ENCODE measurements around the gene UBD. TPM values are rescaled to one million over a fixed set of nuclear protein-coding genes. Genes with fewer than 3 reads are reported as not detected.
A peak's percentile ranks its signal among the peaks of the same experiment; 100 is the strongest.

Gene UBD
- total RNA-seq (2021), result not detected in 2 replicates
- long read RNA-seq, result 0 reads

- no peak within 1 kb of the TSS for H3K23ac ChIP-seq (ENCODE audit: insufficient read length, low read depth, low read length)
- H3K27ac ChIP-seq (ENCODE audit: insufficient read length, low read depth, low read length), result no peak within 1 kb of the TSS
- no peak within 1 kb of the TSS for H4K8ac ChIP-seq (replicated peaks; ENCODE audit: insufficient read length, low read depth, low read length)
- H3K27me3 ChIP-seq (ENCODE audit: insufficient read depth, low read length), result peaks cover 15% of the 10 kb centered on the region
- Mint-ChIP-seq H3K36me3 (ENCODE audit: insufficient read depth in 1 of 3, low read depth in 3 of 3) (peaks cover 3 to 13% (median 4%) of the 10 kb centered on the region in 3 experiments; a peak in 4 of 7 replicates), H3K9me3 (peaks cover 2 to 9% of the 10 kb centered on the region in 2 experiments; a peak in 3 of 5 replicates), H3K4me3 (no peak within 1 kb of the TSS; a peak in 1 of 5 replicates), H3K4me1 (peaks cover 30 to 34% of the 10 kb centered on the region in 2 experiments), H3K27me3 (ENCODE audit: low read depth) (peaks cover 55% of the 10 kb centered on the region), H3K27ac (no peak within 1 kb of the TSS)
- H2AFZ ChIP-seq (ENCODE audit: low read length), result peak within 1 kb of the TSS; percentile 80
- no peak within 1 kb of the TSS for H2AK5ac ChIP-seq (ENCODE audit: insufficient read length, low read length)
- no peak within 1 kb of the TSS for H2BK120ac ChIP-seq (ENCODE audit: low read depth, low read length, poor library complexity, severe bottlenecking)
- H2BK5ac ChIP-seq (ENCODE audit: insufficient read length, low read length), result no peak within 1 kb of the TSS
- no peaks in the 10 kb centered on the region for H3K23me2 ChIP-seq (ENCODE audit: insufficient read length, low read depth, low read length, poor library complexity, severe bottlenecking)
- no peak within 1 kb of the TSS for H3K18ac ChIP-seq (ENCODE audit: insufficient read length, low read depth, low read length)
- peaks cover 7% of the 10 kb centered on the region; the same call in 1 of the 2 replicates for H3K4me1 ChIP-seq (ENCODE audit: insufficient read depth, low read length)
- no peak within 1 kb of the TSS for H4K5ac ChIP-seq (ENCODE audit: insufficient read length, low read depth, low read length)
- H3K4me2 ChIP-seq (ENCODE audit: insufficient read depth, insufficient read length, low read length), result no peak within 1 kb of the TSS
- H3K79me1 ChIP-seq (ENCODE audit: insufficient read depth, low read depth, low read length, poor library complexity, severe bottlenecking), result no peaks in the 10 kb centered on the region
- H2BK15ac ChIP-seq (ENCODE audit: low read depth, low read length), result no peak within 1 kb of the TSS
- H2BK12ac ChIP-seq (ENCODE audit: insufficient read length, low read depth, low read length), result no peak within 1 kb of the TSS
- WGBS (ENCODE audit: extremely low coverage, insufficient read length, low lambda C conversion rate), result no CpG with 5 or more reads among the region's 6 CpGs
- H3K9me3 ChIP-seq (ENCODE audit: control insufficient read depth, low read depth, low read length), result no peaks in the 10 kb centered on the region
- H3K9ac ChIP-seq (ENCODE audit: extremely low read depth, insufficient read length, low read length), result no peak within 1 kb of the TSS
- no peaks in the 10 kb centered on the region for H3K79me2 ChIP-seq (ENCODE audit: insufficient read depth, low read length)
- H3K14ac ChIP-seq (ENCODE audit: insufficient read depth, low read length), result peak within 1 kb of the TSS; percentile 8; the same call in 1 of the 2 replicates
- DNase-seq, result no peak
- no peak for TF ChIP-seq CTCF (conservative IDR thresholded peaks at IDR 0.05)
- H3T11ph ChIP-seq (ENCODE audit: low read length), result no peak within 1 kb of the TSS
- H3K4ac ChIP-seq (ENCODE audit: low read depth, low read length), result no peak within 1 kb of the TSS
- H4K20me1 ChIP-seq (ENCODE audit: control insufficient read depth, insufficient read depth, insufficient read length), result no peaks in the 10 kb centered on the region
- H4K91ac ChIP-seq (ENCODE audit: insufficient read length, low read depth, low read length), result no peak within 1 kb of the TSS
- H2BK20ac ChIP-seq (ENCODE audit: low read depth, low read length, poor library complexity, severe bottlenecking), result no peak within 1 kb of the TSS
- H3K56ac ChIP-seq (ENCODE audit: insufficient read length, low read depth, low read length), result no peak within 1 kb of the TSS
Observed at GRCh38 chr6:29559524-29560287, at the start of gene UBD. UBD (minus strand) TSS chr6:29559732; CDS start chr6:29559701, 31 bp downstream.

All from H9 (cell line).